Measurements from ENCODE around the gene FBXO2.
A peak's percentile ranks its signal among the peaks of the same experiment; 100 is the strongest.

FBXO2 gene

DNA sequence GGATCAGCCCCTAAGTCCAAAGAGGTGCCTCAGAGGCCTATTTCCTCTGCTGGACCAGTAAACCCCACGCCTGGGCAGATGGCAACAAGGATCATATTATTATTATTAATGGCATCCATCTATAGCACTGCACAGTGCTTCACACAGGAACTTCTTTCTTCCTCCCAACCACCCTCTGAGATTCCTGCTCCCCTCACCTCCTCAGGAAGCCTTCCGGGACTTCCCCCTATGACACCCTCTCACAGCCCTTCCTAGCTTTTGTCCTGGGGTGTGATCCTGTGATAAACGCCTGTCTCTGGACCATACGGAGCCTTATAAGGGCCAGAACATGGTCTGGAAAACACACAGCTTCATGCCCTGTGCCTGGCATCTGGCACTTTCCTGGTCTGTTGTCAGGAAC, 3.2 kb downstream of the FBXO2 start:
- DNase-seq = no peak

DNA sequence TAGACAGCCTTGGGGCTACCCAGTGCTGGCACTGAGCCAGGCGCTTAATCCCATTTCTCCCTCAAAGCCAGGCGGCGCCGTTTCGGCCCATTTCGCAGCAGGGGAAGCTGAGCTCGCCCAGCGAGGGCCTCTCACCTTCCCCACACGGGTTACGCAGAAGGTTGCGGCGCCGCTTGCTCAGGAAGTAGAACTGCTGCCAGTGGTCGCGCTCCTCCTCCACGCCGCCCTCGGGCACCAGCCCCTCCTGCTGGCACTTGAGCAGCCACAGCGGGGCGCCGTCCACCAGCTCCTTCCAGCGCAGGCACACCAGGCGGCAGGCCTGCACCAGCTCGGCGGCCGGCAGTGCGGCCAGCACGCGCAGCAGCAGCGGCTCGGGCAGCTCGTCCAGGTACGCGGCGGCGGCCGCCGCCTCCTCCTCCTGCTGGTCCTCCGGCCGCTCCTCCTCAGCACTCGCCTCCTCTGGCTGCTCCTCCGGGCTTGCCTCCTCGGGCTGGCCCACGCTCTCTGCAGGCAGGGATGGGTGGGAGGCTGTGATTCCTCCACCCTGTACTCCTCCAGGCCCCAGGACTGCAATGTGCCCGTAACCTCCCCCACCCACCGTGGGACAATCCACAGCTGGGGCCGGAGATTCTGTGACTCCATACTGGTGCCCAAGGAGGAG, 3.8 kb downstream of the FBXO2 start:
- peak; percentile 30 to 50 for DNase-seq

DNA sequence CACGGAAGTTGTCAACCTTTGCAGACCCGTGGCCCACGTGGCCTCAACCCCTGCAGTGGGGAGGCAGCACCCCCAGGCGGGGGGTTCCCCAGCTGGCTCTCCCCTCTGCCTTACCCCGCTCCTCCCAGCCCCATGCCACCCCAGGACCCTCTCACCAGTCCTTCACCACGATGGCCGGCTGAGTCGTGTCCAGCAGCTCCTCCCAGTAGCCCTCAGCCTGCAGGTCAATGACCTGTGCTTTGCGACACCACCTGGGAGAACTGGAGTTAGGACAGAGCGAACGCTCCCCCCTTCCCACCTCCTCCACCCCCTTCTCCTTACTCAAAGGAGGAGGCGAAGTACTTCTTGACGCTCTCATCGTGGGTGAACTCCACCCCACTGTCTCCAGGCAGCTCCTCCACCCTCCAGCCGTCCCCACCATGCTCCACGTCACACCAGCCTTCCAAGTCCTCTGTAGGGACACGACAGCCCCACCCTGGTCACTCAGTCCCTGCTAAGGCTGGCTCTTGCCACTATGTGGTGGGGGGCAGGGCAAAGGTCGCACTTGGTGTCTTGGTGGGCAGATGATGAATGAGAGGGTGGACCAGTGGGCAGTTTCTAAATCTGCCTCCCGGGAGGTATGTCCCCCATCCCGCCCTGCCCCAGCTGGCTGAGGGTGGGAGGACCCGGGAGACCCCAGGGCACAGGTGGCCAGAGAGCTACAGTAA, 4.5 kb downstream of the FBXO2 start:
- DNase-seq = no peak

DNA sequence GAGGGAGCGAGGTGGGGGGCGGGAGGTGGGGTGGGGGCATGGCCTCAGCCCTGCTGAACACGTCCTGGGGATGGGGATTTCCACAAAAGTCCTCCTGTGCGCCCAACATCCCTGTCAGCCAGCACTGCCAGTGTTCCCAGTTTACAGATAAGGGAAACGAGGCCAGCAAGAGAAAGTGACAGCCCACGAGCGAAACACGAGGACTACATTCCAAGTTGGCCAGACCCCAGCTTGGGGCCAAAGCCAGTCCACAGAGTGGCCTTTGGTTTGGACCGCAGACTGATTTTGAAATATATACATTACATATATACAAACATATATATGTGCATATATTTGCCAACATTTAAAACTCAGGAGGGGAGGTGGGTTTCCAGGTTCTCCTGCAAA, 5.0 kb downstream of the FBXO2 start:
- no peak for DNase-seq

DNA sequence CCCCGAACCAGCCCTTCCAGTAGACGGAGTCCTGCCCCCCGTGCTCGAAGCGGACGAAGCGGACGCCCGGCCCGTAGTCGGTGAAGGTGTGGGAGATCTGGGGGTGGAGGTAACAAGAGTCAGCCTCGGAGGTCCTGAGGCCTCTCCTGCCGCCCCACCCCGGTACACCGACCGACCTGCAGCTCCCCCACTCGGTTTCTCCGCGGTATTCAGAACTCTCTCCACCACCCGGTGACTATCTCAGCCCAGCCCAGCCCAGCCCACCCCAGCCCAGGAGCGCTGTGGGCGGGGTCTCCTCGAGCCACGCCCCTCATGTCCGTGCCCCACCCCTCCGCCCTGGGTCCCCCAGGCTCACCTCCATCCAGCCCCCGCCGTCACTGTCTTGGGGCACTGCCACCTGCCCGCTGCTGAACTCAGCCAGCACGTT, 5.5 kb downstream of the FBXO2 start:
- DNase-seq = no peak

DNA sequence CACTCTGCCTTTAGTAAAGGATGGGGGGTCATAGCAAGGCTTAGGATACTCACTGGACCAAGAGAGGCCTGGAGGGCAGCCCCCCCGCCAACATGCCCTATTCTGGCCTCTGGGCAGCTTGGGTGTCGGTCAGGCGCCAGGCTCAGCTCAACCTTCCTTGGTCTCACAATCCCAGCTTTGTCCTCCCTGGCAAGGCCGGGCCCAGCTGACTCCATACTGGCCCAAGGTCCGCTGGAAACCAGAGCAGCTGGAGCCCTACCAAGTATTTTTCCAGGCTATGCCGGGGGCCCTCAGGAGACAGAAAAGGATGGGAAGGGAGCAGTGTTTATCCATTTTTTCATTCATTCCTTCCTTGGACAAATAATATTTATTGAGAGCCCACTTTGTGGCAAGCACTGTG, 6.2 kb downstream of the FBXO2 start:
- DNase-seq = no peak

DNA sequence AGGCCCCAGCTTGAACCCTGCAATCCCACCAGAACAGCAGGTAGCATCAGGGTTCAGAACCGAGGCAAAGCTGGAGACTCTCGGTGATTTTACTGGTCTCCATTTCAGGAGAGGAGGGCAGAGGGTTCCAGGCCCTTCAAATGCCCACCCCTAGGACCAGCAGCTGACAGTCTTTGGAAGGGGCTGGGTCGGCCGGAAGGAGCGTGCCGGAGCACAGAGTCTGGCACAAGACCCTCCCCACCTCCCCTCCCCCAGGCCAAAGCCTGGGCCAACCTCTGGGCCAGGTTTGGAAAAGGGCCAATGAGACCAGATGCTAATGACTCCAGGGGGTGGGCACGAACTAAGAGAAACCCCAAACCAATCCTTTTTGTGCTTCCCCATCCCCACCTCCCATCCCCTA, 6.9 kb downstream of the FBXO2 start:
- DNase-seq = no peak

DNA sequence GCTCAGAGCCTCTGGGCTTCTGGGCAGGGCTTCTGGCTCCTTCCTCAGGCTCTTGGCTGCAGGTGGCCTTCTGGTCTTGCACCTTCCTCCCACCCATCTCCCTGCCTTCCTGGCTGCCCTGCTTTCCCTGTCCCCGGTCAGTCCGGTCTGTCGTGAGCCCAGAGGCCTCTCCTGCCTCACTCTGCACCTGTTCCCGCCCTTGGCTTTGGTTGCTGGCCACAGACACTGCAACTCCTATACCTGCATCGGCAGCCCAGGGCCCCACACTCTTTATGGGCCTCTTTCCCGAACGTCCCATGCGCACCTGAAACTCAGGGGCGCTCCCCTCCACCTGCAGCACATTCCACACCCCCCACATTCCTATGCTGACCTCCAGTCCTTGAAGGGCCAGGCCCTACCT, 7.9 kb downstream of the FBXO2 start:
- no peak for DNase-seq

DNA sequence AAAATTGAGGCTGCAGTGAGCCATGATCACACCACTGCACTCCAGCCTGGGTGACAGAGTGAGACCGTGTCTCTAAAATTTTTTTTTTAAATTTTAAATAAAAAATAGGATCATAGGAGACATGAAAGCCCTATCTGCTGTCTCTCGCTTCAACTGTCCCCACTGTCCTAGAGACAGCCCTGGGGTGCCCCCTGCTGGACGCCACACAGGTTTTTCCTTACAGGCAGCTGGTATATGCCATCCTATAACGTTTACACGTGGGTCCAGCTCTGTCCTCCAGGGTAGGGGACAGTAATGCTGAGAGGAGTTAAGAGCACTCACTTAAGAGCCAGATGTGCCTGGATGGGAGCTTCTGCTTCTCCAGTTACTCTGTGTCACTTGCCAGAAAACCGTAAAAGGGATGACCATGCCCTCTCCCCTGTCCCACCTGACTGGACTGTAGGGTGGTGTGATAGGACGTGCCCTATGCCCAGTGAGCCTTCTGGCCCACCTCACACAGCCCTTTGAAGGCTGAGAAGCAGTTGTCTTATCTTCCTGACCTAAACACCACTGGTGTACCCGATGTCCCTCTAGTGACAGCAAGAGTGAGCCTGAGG, 8.5 kb downstream of the FBXO2 start:
- peak; percentile 60 to 65 for DNase-seq

DNA sequence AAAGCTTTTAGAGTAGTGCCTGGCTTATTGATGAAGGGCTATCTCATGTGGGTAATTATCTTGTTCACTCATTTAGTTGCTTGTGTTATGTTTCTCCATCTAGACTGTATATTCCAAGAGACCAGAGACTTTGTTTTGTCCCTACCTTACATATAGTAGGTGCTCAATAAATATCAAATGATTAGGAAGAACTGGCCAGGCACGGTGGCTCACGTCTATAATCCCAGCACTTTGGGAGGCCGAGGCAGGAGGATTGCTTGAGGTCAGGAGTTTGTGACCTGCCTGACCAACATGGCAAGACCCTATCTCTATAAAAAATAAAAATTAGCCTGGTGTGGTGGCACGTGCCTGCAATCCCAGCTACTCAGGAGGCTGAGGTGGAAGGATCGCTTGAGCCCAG, 9.0 kb downstream of the FBXO2 start:
- no peak for DNase-seq

DNA sequence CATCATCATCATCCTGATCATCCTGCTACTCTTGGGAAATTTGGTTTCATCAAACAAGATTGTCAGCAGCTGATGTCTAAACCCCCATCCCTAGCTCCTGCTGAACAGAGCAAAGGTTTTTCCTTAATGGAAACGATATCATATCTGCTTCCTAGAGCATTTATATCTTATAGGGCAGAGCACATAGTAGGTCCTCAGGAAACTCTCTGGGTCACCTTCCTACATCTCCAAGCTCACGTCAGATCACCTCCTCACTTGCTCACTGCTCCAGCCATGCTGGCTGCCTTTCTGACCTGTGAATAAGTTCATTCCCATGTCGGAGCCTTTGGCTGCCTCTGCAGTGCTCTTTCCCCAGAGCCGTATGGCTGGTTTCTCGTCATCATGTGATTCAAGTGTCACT, 10.4 kb downstream of the FBXO2 start:
- no peak for DNase-seq

DNA sequence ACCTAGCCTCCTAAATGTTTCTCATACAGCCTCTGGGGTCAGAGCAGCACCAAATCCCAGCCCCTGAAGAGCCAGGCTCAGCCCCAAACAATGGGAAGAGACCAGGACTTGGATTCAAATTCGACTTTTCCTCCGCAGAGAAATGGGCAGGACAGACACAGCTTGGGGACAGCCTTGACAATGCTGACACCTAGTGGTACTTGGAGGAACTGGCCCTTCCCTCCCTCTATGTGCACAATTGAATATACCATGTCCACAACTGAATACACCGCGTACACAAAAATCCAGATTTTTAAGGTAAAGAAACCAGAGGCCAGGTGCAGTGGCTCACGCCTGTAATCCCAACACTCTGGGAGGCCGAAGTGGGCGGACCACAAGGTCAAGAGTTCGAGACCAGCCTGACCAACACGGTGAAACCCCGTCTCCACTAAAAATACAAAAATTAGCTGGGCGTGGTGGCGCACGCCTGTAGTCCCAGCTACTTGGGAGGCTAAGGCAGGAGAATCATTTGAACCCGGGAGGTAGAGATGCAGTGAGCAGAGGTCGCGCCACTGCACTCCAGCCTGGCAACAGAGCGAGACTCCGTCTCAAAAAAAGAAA, 11.7 kb downstream of the FBXO2 start:
- DNase-seq = peak; percentile 37 to 39

DNA sequence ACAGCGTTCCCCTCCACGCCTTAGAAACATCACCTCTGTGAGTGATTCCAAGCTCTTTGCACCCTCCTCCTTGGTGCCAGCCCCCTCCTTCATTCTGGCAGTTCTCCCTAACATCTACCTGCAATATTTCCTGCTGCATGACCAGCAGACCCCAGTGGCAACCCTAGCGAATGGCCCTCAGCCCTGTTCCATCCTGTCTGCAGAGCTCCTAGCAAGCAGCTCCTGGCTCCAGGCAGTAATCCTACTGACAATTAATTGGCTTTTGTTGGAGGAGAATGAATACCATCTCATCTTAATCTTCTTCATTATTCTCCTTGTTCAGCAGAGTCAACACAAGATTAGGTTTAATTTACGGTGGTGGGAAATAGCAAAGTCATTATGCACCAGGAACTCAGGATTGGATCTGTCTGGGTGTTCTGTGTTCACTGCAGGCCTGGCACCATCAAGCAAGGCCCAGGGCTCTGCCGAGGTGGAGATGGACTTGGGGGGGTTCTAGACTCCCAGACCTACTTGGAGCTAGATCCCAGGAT, 12.4 kb downstream of the FBXO2 start:
- no peak for DNase-seq

DNA sequence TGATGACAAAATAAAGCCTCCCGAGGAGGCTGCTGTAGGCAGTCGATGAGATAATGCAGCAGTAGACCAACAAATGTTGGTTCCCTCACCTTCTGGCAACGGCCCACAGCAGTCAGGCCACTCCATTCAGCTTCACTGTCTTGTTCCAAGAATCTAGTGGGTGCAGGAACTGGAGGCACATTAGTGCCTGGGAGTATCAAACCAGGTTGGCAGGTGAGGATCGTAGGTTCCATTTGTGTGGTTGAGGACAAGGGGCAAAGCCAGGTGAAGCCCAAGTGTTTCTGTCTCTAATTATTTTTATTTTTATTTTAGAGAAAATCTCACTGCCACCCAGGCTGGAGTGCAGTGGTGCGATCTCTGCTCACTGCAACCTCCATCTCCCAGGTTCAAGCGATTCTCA, 13.3 kb downstream of the FBXO2 start:
- no peak for DNase-seq

DNA sequence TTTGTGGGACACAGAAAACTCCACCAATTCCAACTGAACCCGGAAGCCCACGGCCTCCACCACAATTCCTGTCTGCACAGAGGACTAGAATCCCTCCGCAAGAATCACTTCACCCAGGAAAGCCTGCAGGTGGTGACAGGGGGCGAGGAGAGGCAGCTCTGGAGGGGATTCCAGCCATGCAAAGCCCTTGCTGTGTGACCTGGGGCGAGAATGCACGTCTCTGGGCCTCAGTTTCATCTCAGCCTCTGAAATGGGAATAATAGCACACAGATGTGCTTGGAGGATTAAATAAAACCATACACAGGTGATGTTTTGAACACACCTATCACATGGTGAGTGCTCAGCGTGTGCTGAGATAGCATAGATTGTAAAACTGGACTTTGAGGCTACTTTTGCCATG, 14.1 kb downstream of the FBXO2 start:
- no peak for DNase-seq

DNA sequence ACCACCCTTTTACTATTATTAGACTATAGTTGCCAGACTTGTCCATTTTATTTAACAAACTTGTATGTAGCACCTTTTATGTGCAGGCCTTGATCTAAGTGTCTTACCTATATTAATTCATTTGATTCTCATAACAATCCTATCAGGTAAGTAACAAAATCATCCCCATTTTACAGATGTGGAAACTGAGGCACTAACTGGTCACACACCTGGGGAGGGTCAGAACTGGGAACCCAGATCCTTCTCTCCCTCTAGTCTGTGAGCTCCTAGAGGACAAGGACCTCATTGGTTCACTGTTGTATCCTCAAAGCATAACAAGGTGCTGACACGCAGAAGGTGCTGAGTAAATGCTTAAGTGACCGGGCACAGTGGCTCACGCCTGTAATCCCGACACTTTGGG, 14.9 kb downstream of the FBXO2 start:
- DNase-seq = no peak

DNA sequence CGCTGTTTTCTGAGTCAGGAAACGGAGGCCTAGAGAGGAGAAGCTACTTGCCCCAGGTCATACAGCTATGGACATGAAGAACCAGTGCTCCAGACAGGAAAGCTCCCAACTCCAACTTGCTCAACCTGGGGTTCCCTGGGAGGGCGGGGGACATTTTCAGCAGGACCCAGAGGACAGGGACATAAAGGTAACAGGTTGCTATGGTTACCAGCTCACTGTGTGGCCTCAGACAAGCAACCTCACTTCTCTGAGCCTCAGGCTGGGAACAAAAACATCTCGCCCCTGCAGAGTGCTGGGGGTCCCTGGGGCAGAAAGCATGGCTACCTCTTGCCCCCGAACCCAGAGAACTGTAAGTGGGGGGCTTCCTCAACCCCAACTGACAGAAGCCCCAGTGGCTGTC, 16.1 kb downstream of the FBXO2 start:
- no peak for DNase-seq

DNA sequence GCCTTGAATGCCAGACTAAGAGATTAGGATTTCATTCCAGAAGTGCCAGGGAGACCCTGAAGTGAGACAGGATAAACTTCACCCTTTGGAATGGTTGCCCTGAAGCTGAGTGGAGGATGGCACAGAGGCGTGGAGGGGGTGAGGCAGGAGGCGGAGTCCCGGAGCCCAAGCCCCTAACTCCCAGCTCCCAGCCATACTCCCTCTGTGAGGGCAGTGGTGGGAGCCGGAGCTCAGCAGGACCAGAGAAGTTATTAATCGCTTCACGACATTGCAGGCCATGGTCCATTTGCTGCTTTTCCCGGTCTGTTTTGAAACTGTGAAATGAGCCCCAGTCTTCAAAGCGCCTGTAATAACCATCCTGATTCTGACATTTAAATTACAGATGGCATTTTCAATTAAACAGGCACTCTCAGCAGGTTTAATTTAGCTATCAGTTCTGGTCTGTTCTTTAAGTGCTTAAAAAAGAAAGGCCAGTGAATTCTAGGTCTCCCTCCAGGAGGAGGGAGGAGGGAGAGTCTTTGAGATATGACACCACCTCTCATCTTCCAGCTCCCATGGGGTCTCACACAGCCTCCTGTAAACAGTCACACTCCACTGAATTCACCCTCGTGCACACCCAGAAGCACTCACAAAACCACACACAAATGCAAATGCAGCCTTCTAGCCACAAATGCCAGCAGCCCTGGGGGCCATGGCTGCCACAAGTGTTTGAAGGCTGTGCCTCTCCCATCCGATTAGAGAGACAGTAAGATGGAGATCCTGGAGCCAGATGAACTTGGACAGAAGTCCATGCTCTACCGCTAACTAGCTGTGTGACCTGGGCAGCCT, 19.6 kb downstream of the FBXO2 start:
- no peak for DNase-seq

DNA sequence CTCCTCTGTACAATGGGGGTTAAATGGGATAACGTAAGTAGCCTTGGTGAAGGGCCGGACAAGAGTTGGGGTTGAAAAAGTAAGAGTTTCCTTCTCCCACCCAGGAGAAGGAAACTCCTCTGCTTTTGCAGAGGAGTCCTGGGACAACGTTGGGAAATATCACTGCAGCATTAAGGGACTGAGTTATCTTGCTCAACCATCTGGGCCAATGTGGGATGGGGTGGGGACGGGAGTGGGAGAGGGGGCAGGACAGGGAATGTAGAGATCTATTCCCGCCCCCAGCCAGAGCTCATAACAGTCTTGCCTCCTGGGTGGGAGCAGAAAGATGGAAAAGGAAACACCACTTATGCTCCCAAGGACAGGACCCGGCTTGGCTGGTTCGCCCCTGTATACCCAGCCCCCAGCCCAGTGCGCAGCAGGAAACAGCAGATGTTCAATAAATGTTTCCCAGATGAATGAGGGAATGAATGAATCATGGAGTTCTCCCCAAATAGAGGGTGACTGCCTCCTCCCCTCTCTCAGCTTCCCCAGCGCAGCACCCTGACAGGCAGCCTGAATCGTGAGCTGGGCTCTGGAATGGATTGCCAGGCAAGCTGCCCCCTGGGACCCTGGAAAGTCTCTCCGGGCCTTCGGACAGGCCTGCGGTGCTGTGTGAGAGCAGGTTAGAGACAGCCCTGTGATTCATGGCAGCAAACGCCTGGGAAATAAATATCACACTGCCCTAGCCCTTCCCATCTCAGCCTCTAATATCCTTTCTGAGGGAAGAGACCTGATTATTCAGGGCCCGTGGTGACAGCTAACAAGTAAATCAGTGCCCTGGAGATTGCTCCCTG, 24.8 kb downstream of the FBXO2 start:
- DNase-seq = no peak

DNA sequence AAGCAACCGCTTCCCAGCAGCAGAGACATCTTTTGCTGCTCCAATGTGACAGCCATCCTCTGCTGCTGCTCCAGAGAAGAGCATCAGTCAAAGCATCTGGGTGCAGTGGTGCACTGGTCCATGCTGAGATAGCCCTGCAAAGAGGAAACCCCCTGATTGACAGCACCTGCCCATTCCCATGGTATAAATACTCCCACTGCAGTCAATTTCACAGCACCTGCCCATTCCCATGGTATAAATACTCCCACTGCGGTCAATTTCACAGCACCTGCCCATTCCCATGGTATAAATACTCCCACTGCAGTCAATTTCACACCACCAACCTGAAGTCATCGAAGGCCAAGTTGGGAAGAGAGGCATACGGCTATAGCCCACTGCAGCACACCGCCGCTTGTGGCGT, 25.5 kb downstream of the FBXO2 start:
- no peak for DNase-seq

DNA sequence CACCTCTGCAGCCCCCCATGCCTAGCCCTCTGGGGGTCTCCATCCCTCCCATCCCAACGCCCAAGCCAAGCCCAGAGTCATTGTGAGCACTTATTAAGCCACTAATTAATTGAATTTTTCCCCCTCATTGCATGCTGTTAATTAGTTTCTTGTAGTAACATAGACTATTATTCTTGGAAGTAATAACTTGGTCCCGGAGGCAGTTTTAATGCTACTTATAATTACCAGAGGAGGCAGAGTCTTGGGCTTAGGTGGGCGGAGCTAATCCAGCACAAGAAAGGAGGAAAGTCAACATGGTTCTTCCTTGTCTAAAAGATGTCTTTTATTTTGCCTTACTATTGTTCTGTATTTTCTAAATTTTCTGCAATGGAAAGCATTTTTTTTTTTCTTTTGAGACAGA, 27.7 kb downstream of the FBXO2 start:
- no peak for DNase-seq

DNA sequence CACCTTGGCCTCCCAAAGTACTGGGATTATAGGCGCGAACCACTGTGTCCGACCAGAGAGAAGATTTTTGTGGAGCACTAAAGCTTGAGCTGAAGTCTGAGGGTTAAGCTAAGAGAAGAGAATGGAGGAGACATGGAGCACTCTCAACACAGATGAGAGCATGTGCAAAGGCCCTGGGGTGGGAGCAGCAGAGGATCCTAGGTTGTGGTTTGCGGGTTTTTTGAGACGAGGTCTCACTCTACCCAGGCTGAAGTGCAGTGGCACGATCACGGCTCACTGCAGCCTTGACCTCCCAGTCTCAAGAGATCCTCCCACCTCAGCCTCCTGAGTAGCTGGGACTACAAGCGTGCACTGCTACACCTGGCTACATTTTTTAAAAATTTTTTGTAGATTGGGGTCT, 30.5 kb downstream of the FBXO2 start:
- no peak for DNase-seq
